ENCODE measurements around the gene SCAF4.
"Not testable (repeated sequence)": the region's sequence is repeated elsewhere in the genome, so short reads cannot be mapped to it uniquely, and the experiment has no call there.

SCAF4 gene

DNA sequence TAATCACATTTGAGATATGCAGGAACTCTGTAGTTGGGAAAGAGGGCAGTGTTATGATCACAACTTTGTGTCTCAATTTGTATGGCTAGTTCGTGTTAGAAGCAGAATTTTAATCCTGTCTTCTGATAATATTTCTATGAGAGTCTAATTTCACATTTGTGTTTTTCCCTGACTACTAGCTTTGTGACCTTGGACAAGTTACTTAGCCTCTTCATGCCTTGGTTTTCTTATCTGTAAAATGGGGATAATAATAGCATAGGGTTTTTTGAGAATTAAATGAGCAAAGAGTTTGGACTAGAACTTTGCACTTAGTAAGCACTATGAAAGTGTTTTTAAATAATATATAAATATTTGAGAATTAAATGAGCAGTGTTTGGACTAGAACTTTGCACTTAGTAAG, 24.9 kb upstream of the SCAF4 start:
- TF ChIP-seq JUND (IDR thresholded peaks at IDR 0.05; ENCODE audit: low read depth) = no peak
- DNase-seq (ENCODE audit: low read depth in 1 of 2, low spot score in 1 of 2) = no peak
- in situ Hi-C loops (cut with HindIII; ENCODE audit: low pct_unique_long_range_greater_than_20kb, low sequenced_read_pairs) = no loop called here

DNA sequence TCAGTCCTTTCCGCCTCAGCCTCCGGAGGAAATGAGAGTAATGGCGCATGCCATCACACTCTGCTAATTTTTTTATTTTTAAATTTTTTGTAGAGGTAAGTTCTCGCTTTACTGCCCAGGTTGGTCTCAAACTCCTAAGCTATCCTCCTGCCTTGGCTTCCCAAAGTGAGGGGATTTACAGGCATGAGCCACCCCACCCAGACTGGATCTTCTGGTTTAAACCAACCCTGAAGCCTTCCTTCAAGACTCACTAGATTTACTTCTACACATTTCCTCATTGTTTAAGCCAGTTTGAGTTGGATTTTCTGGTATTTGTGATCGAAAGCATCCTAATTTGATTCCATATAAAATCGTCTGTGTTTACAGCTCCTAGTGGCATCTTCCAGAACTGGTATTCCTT, 23.1 kb upstream of the SCAF4 start:
- DNase-seq (ENCODE audit: low read depth in 1 of 2, low spot score in 1 of 2) = no peak
- TF ChIP-seq JUND (IDR thresholded peaks at IDR 0.05; ENCODE audit: low read depth) = no peak
- in situ Hi-C loops (cut with HindIII; ENCODE audit: low pct_unique_long_range_greater_than_20kb, low sequenced_read_pairs) = no loop called here

DNA sequence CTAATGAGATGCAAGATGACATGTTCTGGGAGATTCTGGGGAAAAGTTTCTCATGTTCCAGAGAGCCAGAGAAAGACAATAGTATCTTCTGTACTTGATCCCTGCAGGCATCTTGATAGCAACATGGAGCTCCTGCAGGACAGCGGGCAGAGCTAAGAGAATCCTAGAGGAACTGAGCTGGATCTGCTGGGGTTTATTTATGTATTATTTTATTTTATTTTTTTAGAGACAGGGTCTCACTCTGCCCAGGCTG, 22.7 kb upstream of the SCAF4 start:
- in situ Hi-C loops (cut with HindIII; ENCODE audit: low pct_unique_long_range_greater_than_20kb, low sequenced_read_pairs) = no loop called here
- TF ChIP-seq JUND (IDR thresholded peaks at IDR 0.05; ENCODE audit: low read depth) = no peak
- no peak for DNase-seq (ENCODE audit: low read depth in 1 of 2, low spot score in 1 of 2)

DNA sequence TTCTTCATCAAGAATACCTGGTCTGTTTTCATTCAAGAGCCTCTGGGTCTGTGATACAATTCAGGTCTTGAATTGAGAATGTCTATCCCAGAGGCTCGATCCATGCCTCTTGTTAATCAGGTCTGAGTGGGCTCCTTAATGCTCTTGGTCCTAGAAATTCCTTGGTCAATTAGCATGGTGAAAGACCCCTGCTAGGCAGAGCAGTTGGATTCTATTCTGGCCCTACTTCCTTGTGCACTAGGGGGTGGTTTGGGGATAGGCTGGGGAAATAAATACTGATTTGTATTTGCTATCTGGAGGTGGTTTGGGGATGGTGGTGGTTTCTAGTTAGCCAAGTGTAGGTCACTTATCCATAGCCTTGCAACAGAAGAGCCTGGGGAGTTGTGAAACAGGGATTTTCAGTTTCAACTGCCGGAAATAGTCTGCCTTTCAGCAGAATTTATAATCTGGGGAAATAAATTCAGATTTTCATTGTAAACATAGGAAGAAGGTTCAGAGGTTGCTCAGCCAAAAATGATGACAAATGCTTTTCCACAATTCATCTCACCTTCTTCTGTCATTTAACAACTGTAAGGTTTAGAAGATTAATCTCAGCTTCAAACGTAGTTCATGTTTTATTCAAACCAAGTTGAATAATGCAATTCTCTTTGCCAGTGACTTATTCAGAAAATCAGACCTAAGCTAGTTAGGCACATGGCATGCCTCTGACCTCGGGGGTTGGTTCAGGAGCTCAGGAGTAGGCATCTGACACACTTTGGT, 22.2 kb upstream of the SCAF4 start:
- DNase-seq (ENCODE audit: low read depth in 1 of 2, low spot score in 1 of 2) = no peak
- in situ Hi-C loops (cut with HindIII; ENCODE audit: low pct_unique_long_range_greater_than_20kb, low sequenced_read_pairs) = no loop called here
- no peak for TF ChIP-seq JUND (IDR thresholded peaks at IDR 0.05; ENCODE audit: low read depth)

DNA sequence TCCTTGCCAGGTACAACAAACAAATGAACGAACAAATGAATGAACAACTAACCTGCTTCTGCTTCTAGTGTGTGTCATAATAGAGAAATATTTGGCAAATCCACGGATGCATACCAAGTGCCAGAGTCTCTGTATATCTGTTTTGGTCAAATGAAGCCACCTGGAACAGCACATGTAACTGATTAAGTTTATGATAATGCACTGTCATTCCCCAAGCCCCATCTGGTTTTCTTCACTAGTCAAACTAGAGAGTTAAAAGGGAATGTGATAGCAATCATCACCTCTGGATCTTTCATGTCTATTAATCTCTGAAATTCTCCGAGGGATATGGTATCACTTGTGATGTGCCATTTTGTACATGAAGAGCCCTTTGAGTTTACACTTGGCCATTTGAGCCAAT, 21.0 kb upstream of the SCAF4 start:
- no peak for TF ChIP-seq JUND (IDR thresholded peaks at IDR 0.05; ENCODE audit: low read depth)
- DNase-seq (ENCODE audit: low read depth in 1 of 2, low spot score in 1 of 2) = no peak
- in situ Hi-C loops (cut with HindIII; ENCODE audit: low pct_unique_long_range_greater_than_20kb, low sequenced_read_pairs) = no loop called here

DNA sequence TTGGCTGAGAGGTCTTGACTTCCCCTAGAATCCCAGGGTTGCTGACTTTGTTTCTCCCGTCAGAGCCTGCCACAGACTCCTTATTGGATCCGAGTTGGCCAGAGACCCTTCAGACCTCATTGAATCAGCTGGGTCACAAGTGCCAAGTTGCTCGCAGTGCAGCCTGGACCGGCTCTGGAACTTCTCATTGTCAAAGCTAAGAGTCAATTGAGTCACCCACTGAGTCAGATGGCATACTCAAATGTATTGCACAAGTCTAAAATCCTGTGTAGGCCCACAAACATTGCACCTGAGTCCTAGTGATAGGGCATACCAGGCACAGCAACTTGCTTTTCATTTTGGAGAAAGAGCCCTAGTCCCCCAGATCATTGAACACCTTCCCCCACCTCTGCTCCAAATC, 20.4 kb upstream of the SCAF4 start:
- DNase-seq (ENCODE audit: low read depth in 1 of 2, low spot score in 1 of 2) = no peak
- in situ Hi-C loops (cut with HindIII; ENCODE audit: low pct_unique_long_range_greater_than_20kb, low sequenced_read_pairs) = no loop called here
- no peak for TF ChIP-seq JUND (IDR thresholded peaks at IDR 0.05; ENCODE audit: low read depth)

DNA sequence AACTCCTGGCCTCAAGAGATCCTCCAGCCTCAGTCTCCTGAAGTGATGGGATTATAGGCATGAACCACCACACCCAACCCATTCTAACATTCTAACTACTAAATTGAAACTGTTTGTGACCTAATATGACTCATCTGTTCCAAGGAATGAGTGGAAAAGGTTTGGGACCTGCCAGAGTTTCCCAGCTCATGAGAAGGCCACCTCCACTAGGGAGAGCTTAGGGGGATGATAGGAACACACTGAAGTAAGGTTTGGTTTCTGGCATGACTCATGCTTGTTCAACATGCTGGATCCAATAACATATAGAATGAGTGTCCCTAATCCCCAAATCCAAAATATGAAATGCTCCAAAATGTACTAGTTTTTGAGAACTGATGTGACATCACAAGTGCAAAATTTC, 18.9 kb upstream of the SCAF4 start:
- in situ Hi-C loops (cut with HindIII; ENCODE audit: low pct_unique_long_range_greater_than_20kb, low sequenced_read_pairs) = no loop called here
- DNase-seq (ENCODE audit: low read depth in 1 of 2, low spot score in 1 of 2) = no peak
- TF ChIP-seq JUND (IDR thresholded peaks at IDR 0.05; ENCODE audit: low read depth) = no peak

DNA sequence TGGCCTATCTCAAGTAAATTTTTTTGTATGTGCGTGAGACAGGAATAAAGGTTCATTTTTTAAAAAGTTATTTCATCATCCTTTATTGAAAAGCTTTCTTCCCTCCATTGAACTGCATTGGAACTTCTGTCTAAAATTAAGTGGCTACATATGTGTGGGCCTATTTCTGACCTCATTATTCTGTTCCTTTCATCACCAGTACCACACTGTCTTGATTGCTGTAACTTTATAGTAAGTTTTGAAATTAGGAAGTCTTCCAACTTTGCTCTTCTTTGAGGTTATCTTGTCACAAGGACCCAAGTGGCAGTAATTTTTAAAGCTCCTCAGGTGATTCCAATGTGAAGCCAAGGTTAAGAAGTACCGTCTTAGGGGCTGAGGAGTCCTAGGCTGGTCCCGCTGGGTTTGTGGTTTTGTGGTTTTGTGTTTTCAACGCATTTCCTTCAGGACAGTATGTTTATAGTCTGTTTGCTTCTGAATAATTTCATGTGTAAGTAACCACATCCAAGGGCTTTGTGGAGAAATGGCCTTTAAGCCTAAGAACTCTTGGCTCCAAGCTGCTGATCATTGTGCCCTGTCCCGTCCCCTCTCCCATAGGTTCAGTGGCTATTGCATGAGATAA, 12.4 kb upstream of the SCAF4 start:
- no peak for TF ChIP-seq JUND (IDR thresholded peaks at IDR 0.05; ENCODE audit: low read depth)
- in situ Hi-C loops (cut with HindIII; ENCODE audit: low pct_unique_long_range_greater_than_20kb, low sequenced_read_pairs) = no loop called here
- no peak for DNase-seq (ENCODE audit: low read depth in 1 of 2, low spot score in 1 of 2)

DNA sequence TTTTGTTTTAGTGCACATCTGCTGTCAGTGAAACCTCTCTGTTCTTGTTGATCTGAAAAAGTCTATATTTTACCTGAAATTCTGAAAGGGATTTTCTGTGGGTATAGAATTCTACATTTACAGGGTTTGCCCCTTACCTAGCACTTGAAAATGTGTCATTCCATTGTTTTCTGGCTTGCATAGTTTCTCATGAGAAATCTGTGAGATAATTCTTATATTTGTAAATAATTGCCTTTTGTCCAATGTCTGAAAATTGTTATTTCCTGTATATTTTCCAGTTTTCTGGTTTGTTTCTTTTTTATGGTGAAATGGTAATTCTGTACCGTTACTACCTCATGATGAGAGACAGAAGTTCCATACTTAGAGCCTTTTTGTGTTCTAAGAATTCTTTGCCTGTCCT, 11.8 kb upstream of the SCAF4 start:
- in situ Hi-C loops (cut with HindIII; ENCODE audit: low pct_unique_long_range_greater_than_20kb, low sequenced_read_pairs) = no loop called here
- no peak for DNase-seq (ENCODE audit: low read depth in 1 of 2, low spot score in 1 of 2)
- no peak for TF ChIP-seq JUND (IDR thresholded peaks at IDR 0.05; ENCODE audit: low read depth)

DNA sequence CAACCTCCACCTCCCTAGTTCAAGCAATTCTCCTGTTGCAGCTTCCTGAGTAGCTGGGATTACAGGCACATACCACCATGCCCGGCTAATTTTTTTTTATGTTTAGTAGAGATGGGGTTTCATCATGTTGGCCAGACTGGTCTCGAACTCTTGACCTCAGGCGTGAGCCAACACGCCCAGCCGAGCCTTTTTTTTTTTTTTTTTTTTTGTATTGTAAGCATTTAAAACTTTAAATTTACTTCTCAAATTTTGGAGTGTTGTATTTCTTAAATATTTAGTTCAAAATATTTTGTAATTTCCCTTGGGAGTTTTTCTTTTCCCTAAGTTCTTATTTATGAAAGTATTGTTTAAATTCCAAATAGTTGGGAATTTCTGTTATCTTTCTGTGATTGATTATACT, 9.2 kb upstream of the SCAF4 start:
- in situ Hi-C loops (cut with HindIII; ENCODE audit: low pct_unique_long_range_greater_than_20kb, low sequenced_read_pairs) = no loop called here
- TF ChIP-seq JUND (IDR thresholded peaks at IDR 0.05; ENCODE audit: low read depth) = no peak
- DNase-seq (ENCODE audit: low read depth in 1 of 2, low spot score in 1 of 2) = no peak

DNA sequence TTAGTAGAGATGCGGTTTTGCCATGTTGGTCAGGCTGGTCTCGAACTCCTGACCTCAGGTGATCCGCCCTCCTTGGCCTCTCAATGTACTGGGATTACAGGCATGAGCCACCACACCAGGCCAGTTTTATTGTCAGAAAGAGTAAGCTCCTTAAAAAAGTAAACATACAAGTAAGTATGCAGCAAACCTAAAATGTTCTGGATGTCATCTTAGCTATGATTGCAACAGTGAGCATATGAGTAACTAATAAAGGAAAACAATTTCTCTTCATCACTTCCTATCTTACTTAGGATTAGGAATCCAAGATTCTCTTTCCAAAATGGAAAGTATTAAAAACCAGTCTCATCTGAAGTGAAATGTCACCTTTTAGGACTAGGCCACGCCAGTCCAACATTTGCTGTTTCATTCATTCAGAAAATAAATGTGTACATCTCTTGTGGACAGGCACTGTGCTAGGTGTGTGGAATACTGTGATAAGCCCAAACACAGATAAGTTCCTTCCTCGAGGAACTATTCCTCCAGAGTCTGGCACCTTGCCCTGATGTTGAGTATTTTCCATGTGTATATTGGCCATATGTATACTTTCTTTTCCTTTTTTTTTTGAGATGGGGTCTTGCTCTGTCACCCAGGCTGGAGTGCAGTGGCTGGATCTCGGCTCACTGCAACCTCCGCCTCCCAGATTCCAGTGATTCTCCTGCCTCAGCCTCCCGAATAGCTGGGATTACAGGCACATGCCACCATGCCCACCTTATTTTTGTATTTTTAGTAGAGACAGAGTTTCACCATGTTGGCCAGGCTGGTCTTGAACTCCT, 5.9 kb upstream of the SCAF4 start:
- in situ Hi-C loops (cut with HindIII; ENCODE audit: low pct_unique_long_range_greater_than_20kb, low sequenced_read_pairs); DNase-seq (ENCODE audit: low read depth in 1 of 2, low spot score in 1 of 2): not testable (repeated sequence)

DNA sequence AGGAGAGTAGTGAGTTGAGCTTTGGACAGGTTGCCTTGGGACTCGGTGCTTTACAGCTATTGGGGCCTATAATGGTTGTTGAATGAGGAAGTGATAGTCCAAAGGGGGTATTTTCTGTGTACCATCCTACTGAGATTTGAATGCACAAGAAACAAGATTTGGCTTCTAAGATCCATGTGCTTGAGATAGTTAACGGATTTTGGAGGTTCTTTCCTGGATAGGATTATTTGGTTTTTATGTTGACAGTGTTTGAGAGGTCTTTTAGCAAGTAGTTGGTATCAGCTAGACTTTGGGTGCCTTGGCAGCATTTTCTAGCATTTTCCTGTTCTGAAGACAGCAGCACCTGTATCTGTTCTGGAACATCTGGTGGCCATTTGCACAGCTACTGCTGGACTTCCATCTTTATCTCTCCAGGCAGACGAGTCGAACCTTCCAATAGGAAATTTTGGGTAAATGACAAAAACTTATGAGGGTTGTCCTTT, 3.6 kb upstream of the SCAF4 start:
- no peak for TF ChIP-seq JUND (IDR thresholded peaks at IDR 0.05; ENCODE audit: low read depth)
- no peak for DNase-seq (ENCODE audit: low read depth in 1 of 2, low spot score in 1 of 2)
- in situ Hi-C loops (cut with HindIII; ENCODE audit: low pct_unique_long_range_greater_than_20kb, low sequenced_read_pairs) = no loop called here

DNA sequence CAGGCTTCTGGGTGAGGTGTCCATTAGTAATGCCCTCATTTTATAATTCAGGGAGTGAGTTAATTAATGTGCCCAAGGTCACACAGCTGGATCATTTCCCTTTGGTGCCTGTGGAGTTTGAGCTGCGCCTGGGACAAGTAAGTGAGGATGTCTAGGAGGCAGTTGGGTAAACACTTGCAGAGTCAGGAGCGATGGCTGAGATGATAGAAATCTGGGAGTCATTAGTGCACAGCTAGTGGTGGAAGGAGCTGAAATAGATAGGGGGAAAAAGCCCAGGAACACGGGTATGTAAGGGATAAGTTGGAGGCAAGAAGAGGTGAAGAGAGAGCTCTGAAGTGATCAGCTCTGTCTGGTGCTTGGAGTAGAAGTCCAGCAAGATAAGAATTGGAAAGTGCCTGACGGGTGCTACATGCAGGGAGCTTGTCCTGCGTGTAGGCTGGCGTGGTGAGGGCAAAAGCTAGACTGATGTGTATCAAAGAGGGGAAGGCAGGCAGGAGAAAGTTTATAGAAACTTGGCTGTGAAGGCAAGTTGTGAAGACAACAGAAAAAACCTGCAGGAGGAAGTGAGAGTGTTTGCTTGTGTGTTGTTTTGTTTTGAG, 1.7 kb upstream of the SCAF4 start:
- in situ Hi-C loops (cut with HindIII; ENCODE audit: low pct_unique_long_range_greater_than_20kb, low sequenced_read_pairs) = no loop called here
- no peak for DNase-seq (ENCODE audit: low read depth in 1 of 2, low spot score in 1 of 2)
- no peak for TF ChIP-seq JUND (IDR thresholded peaks at IDR 0.05; ENCODE audit: low read depth)

Measured in T47D (cell line).